Measurements from ENCODE around the gene KIF19.
"Not testable (repeated sequence)": the region's sequence is repeated elsewhere in the genome, so short reads cannot be mapped to it uniquely, and the experiment has no call there.

Gene KIF19

GRCh38 chr17:74280093-74280513 lies 45.9 kb upstream of the KIF19 start:
- DNase-seq (ENCODE audit: low read depth in 1 of 2, low spot score in 1 of 2): no peak
- no peak for TF ChIP-seq GABPA (IDR thresholded peaks at IDR 0.05; ENCODE audit: low read depth)
- H3K27me3 ChIP-seq (ENCODE audit: insufficient read depth, poor library complexity, severe bottlenecking): peaks cover 2% of the 10 kb centered on the region
- no peak overlapping the region for H3K4me3 ChIP-seq (replicated peaks; ENCODE audit: insufficient read depth, low read length)
- H3K27ac ChIP-seq (replicated peaks): no peak overlapping the region

GRCh38 chr17:74281799-74282198 lies 44.2 kb upstream of the KIF19 start:
- peaks cover 2% of the 10 kb centered on the region for H3K27me3 ChIP-seq (ENCODE audit: insufficient read depth, poor library complexity, severe bottlenecking)
- no peak overlapping the region for H3K4me3 ChIP-seq (replicated peaks; ENCODE audit: insufficient read depth, low read length)
- no peak overlapping the region for H3K27ac ChIP-seq (replicated peaks)
- no peak for TF ChIP-seq CTCF (IDR thresholded peaks at IDR 0.05; ENCODE audit: insufficient read depth, low read length)
- no peak for TF ChIP-seq POLR2AphosphoS5 (IDR thresholded peaks at IDR 0.05; ENCODE audit: low read depth)
- TF ChIP-seq REST (IDR thresholded peaks at IDR 0.05; ENCODE audit: insufficient replicate concordance, low read depth): no peak
- no peak for TF ChIP-seq GABPA (IDR thresholded peaks at IDR 0.05; ENCODE audit: low read depth)
- TF ChIP-seq SPI1 (IDR thresholded peaks at IDR 0.05; ENCODE audit: borderline replicate concordance, low read depth): no peak
- no peak for DNase-seq (ENCODE audit: low read depth in 1 of 2, low spot score in 1 of 2)

GRCh38 chr17:74282274-74282586 lies 43.8 kb upstream of the KIF19 start:
- H3K27me3 ChIP-seq (ENCODE audit: insufficient read depth, poor library complexity, severe bottlenecking); H3K27ac ChIP-seq (replicated peaks); H3K4me3 ChIP-seq (replicated peaks; ENCODE audit: insufficient read depth, low read length); DNase-seq (ENCODE audit: low read depth in 1 of 2, low spot score in 1 of 2): not testable (repeated sequence)

- no peak for TF ChIP-seq GABPA (IDR thresholded peaks at IDR 0.05; ENCODE audit: low read depth)
- TF ChIP-seq CTCF (IDR thresholded peaks at IDR 0.05; ENCODE audit: insufficient read depth, low read length): no peak
- TF ChIP-seq REST (IDR thresholded peaks at IDR 0.05; ENCODE audit: insufficient replicate concordance, low read depth): no peak
- TF ChIP-seq SPI1 (IDR thresholded peaks at IDR 0.05; ENCODE audit: borderline replicate concordance, low read depth): peak; percentile 88
- peak in 1 of 2 experiments; percentile 61 for DNase-seq (ENCODE audit: low read depth in 1 of 2, low spot score in 1 of 2)
- H3K27ac ChIP-seq (replicated peaks): no peak overlapping the region
- H3K4me3 ChIP-seq (replicated peaks; ENCODE audit: insufficient read depth, low read length): no peak overlapping the region
- H3K27me3 ChIP-seq (ENCODE audit: insufficient read depth, poor library complexity, severe bottlenecking): peaks cover 2% of the 10 kb centered on the region
Observed at GRCh38 chr17:74282587-74283370, 43.2 kb upstream of the KIF19 start.

- TF ChIP-seq GABPA (IDR thresholded peaks at IDR 0.05; ENCODE audit: low read depth): no peak
- TF ChIP-seq SPI1 (IDR thresholded peaks at IDR 0.05; ENCODE audit: borderline replicate concordance, low read depth): no peak
- no peak for TF ChIP-seq CTCF (IDR thresholded peaks at IDR 0.05; ENCODE audit: insufficient read depth, low read length)
- no peak for TF ChIP-seq POLR2AphosphoS5 (IDR thresholded peaks at IDR 0.05; ENCODE audit: low read depth)
- no peak for TF ChIP-seq REST (IDR thresholded peaks at IDR 0.05; ENCODE audit: insufficient replicate concordance, low read depth)
- peaks cover 2% of the 10 kb centered on the region for H3K27me3 ChIP-seq (ENCODE audit: insufficient read depth, poor library complexity, severe bottlenecking)
- no peak for DNase-seq (ENCODE audit: low read depth in 1 of 2, low spot score in 1 of 2)
- H3K4me3 ChIP-seq (replicated peaks; ENCODE audit: insufficient read depth, low read length): no peak overlapping the region
- no peak overlapping the region for H3K27ac ChIP-seq (replicated peaks)
Observed at GRCh38 chr17:74283371-74283673, 42.7 kb upstream of the KIF19 start.
